AG10803 (cell line): ENCODE data around the gene SPTBN5.

Experiments used
- DNase-seq: peaks from one replicate; pipeline ENCODE4 v3.0.0; 2010; ENCODE audit warnings: low read depth
- H3K4me3 ChIP-seq: 2 replicates; pipeline ENCODE4 v1.5.1; 2011; ENCODE audit warnings: mild to moderate bottlenecking, low read length, control low read depth
- TF ChIP-seq, protein P1 (sequence below): conservative IDR thresholded peaks from 2 replicates; pipeline ENCODE4 v1.5.1; 2011; ENCODE audit warnings: mild to moderate bottlenecking, low read length, control low read depth, inconsistent platforms

SPTBN5 gene

DNA sequence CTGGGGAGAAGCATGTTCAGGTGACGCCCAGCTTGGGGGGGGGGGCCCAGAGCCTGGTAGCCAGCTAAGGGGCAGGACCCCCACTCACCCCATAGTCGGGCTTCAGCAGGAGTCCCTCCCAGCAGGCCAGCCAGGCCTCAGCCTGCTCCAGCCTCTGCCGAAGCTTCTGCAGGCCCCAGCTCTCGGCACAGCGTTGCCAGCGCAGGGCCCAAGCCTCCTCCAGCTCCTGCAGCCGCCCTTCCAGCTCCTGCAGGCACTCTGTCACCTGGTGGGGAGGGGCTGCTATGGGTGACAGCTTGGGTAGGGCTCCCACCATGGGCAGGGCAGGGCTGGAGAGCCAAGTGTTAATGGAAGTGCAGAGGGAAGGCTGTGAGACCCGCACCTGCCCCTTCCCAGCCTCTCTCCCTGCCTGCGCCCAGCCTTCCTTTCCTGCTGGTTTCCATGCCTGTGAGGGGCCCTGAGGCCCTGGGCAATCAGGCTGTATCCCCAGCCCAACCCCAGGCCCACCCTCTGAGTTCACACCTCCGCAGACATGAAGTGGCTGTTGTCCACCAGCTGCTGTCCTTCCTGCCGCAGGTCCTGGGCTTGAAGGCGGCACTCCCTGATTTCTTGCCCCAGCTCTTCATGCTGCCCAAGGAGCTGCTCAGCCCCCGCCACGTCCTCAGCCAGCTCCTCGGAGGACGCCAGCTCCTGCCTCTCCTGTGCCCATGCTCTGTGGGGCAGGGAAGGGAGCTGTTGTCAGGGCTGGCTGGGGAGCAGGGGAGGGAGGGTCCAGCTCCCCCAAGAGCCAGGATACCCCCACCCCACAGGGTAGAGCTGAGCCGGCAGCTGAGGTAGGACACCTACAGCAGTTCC lies 40.9 kb downstream of the SPTBN5 start:
- TF ChIP-seq, protein P1, sequence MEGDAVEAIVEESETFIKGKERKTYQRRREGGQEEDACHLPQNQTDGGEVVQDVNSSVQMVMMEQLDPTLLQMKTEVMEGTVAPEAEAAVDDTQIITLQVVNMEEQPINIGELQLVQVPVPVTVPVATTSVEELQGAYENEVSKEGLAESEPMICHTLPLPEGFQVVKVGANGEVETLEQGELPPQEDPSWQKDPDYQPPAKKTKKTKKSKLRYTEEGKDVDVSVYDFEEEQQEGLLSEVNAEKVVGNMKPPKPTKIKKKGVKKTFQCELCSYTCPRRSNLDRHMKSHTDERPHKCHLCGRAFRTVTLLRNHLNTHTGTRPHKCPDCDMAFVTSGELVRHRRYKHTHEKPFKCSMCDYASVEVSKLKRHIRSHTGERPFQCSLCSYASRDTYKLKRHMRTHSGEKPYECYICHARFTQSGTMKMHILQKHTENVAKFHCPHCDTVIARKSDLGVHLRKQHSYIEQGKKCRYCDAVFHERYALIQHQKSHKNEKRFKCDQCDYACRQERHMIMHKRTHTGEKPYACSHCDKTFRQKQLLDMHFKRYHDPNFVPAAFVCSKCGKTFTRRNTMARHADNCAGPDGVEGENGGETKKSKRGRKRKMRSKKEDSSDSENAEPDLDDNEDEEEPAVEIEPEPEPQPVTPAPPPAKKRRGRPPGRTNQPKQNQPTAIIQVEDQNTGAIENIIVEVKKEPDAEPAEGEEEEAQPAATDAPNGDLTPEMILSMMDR, result no peak
- no peak overlapping the region for H3K4me3 ChIP-seq
- no peak for DNase-seq

- TF ChIP-seq, protein P1, result no peak
- no peak for DNase-seq
Observed at GRCh38 chr15:41851755-41852370, 42.0 kb downstream of the SPTBN5 start.

DNA sequence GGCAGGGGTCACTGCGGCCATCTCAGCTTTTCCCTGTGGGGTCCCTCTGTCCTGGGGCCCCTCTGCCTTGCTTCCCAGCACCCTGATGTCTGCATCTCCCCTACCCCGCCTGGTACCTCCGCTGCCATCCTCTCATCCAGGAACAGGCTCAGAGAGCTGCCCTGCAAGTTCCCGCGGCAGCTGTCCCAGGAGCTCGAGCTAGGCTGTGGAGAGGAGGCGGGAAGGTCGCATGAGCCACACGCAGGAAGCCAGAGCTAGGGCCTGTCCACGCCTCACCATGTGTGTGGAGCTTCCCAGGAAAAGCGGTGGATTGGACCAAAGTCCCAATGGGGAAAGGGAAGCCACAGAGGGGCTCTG lies 42.7 kb downstream of the SPTBN5 start:
- DNase-seq, result no peak

More at GRCh38 chr15:41851755-41852370, 42.0 kb downstream of the SPTBN5 start:
- no peak overlapping the region for H3K4me3 ChIP-seq

DNA sequence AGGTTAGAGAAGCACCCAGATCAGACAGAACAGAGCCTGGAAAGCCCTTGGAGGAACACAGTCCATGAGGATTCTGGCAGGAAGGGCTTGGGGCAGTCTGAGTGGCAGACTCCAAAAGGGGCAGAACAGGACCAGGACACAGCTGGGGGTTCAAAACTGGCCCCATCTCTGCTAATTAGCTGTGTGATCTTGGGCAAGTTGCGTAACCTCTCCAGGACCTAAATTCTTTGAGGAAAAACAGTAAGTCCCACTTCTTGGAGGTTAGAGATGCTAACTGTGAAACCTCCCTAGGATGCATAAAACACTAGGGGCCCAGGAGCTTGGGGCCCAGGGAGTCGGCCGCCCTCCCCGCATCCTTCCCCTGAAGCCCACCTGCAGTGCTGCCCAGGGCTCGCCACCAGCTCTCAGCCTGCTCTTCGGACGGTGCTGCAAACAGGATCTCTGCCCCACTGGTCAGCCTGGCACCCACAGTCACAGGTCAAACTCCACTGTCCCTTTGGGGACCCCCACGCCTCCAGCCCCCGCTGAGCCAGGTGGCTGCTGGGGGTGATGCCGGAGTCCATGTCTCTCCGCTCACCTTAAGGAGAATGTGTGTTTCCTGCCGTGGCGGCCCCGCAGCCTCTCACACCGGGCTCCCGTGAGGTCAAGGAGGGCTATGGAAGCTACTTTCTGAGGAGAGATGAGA lies 43.2 kb downstream of the SPTBN5 start:
- no peak for DNase-seq
- no peak overlapping the region for H3K4me3 ChIP-seq
- TF ChIP-seq, protein P1, result no peak

More for the DNA sequence above, 42.7 kb downstream of the SPTBN5 start:
- H3K4me3 ChIP-seq, result no peak overlapping the region
- TF ChIP-seq, protein P1, result no peak

DNA sequence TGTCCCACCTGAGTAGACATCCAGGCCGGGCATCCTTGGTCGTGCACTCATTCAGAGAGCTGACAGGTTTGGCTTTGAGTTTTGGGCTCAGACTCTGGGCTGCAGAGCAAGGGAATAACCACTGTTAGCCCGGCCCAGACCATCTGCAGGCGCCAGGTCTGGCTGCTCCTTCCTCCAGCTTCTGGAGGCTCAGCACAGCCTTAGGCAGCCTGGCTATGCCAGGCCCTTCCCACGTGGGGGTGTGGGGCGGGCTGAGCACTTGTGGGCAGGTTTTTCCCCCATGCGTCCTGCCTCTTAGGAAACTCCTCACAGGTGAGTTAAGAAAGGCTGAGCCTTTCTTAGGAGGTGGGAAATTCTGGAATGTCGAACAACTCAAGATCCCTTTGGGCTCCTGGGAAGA lies 44.0 kb downstream of the SPTBN5 start:
- H3K4me3 ChIP-seq, result no peak overlapping the region
- DNase-seq, result no peak
- TF ChIP-seq, protein P1, result no peak

DNA sequence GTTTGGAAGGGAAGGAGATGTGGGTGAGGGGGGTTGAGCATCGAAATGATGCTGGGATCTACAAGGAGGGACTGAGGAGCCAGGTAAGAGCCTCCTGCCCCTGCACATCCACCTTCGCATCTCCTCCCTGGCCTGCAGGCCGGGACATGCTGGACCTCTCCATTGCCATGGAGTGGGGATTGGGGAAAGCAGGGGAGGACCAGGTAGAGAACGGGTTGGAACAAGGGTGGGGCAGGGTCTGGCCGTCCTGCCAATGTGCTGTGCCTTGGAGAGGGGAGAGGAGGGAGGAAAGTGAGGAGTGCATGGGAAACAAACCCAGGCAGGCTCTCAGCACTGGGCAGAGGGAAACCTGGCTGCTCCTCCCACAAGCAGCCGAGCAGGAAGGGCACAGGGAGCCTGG lies 44.6 kb downstream of the SPTBN5 start:
- no peak for DNase-seq
- no peak overlapping the region for H3K4me3 ChIP-seq
- TF ChIP-seq, protein P1, result no peak

DNA sequence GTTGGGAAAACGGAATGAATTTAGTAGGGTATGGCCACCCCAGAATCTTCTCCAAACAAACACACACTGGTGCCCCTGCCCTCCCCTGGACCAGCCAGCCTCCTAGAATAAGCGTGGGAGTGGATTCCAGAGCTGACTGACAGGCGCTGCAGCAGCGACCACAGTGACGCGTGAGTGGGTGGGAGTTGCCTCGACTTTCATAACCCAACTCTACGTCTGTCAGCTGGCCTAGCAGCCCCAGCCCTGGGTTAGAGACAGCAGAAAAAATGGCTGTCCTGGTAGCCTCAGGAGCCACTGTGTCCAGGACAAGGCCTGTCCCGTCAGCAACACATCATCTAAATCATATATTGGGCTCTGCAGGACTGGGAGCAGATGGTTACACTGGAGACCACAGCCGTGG lies 45.2 kb downstream of the SPTBN5 start:
- TF ChIP-seq, protein P1, result no peak
- no peak overlapping the region for H3K4me3 ChIP-seq
- DNase-seq, result no peak
